Neural cell (in vitro differentiated cells): ENCODE results near the gene CABLES1. TPM values are rescaled to one million over a fixed set of nuclear protein-coding genes. Genes with fewer than 3 reads are reported as not detected.

Experiments used
- H2AFZ ChIP-seq: fragments of 200-600, 300-800 bp; sonication (generic), shearing (Covaris generic); 2 replicates; pipeline ENCODE4 v1.6.0; 2014; ENCODE audit warnings: low read depth, mild to moderate bottlenecking, antibody characterized with exemption, low read length, moderate library complexity
- H3F3A ChIP-seq: fragments of 200-600 bp; shearing (Covaris generic); 2 replicates; pipeline ENCODE4 v1.6.1; 2016; ENCODE audit warnings: mild to moderate bottlenecking, moderate library complexity, mixed read lengths, antibody characterized with exemption, low read length; ENCODE audit not compliant: insufficient read depth, poor library complexity, severe bottlenecking
- H3K27ac ChIP-seq: fragments of 200-600, 300-800 bp; sonication (generic), shearing (Covaris generic); 2 replicates; pipeline ENCODE4 v1.5.1; 2014; ENCODE audit warnings: mild to moderate bottlenecking, low read length, moderate library complexity
- H3K27me3 ChIP-seq: fragments of 300-800, 200-600 bp; sonication (generic), shearing (Covaris generic); 2 replicates; pipeline ENCODE4 v1.6.0; 2014; ENCODE audit warnings: mild to moderate bottlenecking, low read depth, low read length, moderate library complexity; ENCODE audit not compliant: insufficient read depth
- H3K36me3 ChIP-seq: fragments of 300-800, 200-600 bp; sonication (generic), shearing (Covaris generic); 2 replicates; pipeline ENCODE4 v1.5.1; 2014; ENCODE audit warnings: mild to moderate bottlenecking, antibody characterized with exemption, low read length, moderate library complexity; ENCODE audit not compliant: insufficient read depth
- H3K4me2 ChIP-seq: fragments of 300-800, 200-600 bp; sonication (generic), shearing (Covaris generic); 2 replicates; pipeline ENCODE4 v1.6.0; 2014; ENCODE audit warnings: mild to moderate bottlenecking, low read length
- H3K4me3 ChIP-seq: fragments of 300-800, 200-600 bp; sonication (generic), shearing (Covaris generic); 2 replicates; pipeline ENCODE4 v1.5.1; 2014; ENCODE audit warnings: mild to moderate bottlenecking, low read length, moderate library complexity
- H3K79me2 ChIP-seq: fragments of 200-600 bp; shearing (Covaris generic); replicated peaks from 2 replicates; pipeline ENCODE4 v1.6.0; 2014; ENCODE audit warnings: mild to moderate bottlenecking, low read length, moderate library complexity; ENCODE audit not compliant: insufficient read depth
- H3K9ac ChIP-seq: fragments of 300-800, 200-600 bp; sonication (generic), shearing (Covaris generic); 2 replicates; pipeline ENCODE4 v1.6.1; 2016; ENCODE audit warnings: mild to moderate bottlenecking, low read length, mixed read lengths
- H3K9me2 ChIP-seq: fragments of 200-600 bp; shearing (Covaris generic); 2 replicates; pipeline ENCODE4 v1.6.1; 2016; ENCODE audit warnings: mild to moderate bottlenecking, low read length, mixed read lengths; ENCODE audit not compliant: insufficient read depth
- H3K9me3 ChIP-seq: fragments of 200-600, 300-800 bp; sonication (generic), shearing (Covaris generic); 2 replicates; pipeline ENCODE4 v1.6.1; 2016; ENCODE audit warnings: mild to moderate bottlenecking, mixed run types, low read length, moderate library complexity, mixed read lengths
- H4K20me1 ChIP-seq: fragments of 200-600 bp; shearing (Covaris generic); 2 replicates; pipeline ENCODE4 v1.6.1; 2016; ENCODE audit warnings: mild to moderate bottlenecking, mixed run types; ENCODE audit not compliant: insufficient read depth
- CTCF ChIP-seq: fragments of 450-650 bp; IDR thresholded peaks from 2 replicates; pipeline ENCODE4 v1.5.1; 2014; ENCODE audit warnings: antibody characterized with exemption, mild to moderate bottlenecking, moderate library complexity; ENCODE audit not compliant: poor library complexity, severe bottlenecking
- EP300 ChIP-seq: fragments of 450-650 bp; conservative IDR thresholded peaks from 2 replicates; pipeline ENCODE4 v1.6.1; 2014; ENCODE audit warnings: antibody characterized with exemption, mild to moderate bottlenecking, moderate library complexity; ENCODE audit not compliant: poor library complexity, severe bottlenecking
- EZH2 ChIP-seq: fragments of 200-600, 300-800 bp; shearing (Covaris generic), sonication (generic); IDR thresholded peaks from 2 replicates; pipeline ENCODE4 v1.6.1; 2014; ENCODE audit warnings: antibody characterized with exemption, low read length, borderline replicate concordance, mild to moderate bottlenecking; ENCODE audit not compliant: insufficient read depth, poor library complexity, severe bottlenecking
- MXI1 ChIP-seq: fragments of 450-650 bp; conservative IDR thresholded peaks from 2 replicates; pipeline ENCODE4 v1.6.1; 2014; ENCODE audit warnings: antibody characterized with exemption, mild to moderate bottlenecking; ENCODE audit not compliant: poor library complexity, severe bottlenecking
- POLR2AphosphoS5 ChIP-seq: IDR thresholded peaks from 2 replicates; pipeline ENCODE4 v1.6.1; 2012
- RAD21 ChIP-seq: fragments of 450-650 bp; conservative IDR thresholded peaks from 2 replicates; pipeline ENCODE4 v1.6.1; 2014; ENCODE audit warnings: antibody characterized with exemption, mild to moderate bottlenecking, moderate library complexity
- REST ChIP-seq: IDR thresholded peaks from 2 replicates; pipeline ENCODE4 v1.6.1; 2012; ENCODE audit warnings: borderline replicate concordance
- SMC3 ChIP-seq: fragments of 450-650 bp; conservative IDR thresholded peaks from 2 replicates; pipeline ENCODE4 v1.6.1; 2014; ENCODE audit warnings: antibody characterized with exemption, mild to moderate bottlenecking, moderate library complexity; ENCODE audit not compliant: poor library complexity
- TAF1 ChIP-seq: IDR thresholded peaks from 2 replicates; pipeline ENCODE4 v1.6.1; 2012; ENCODE audit warnings: low read depth
- polyA plus RNA-seq: library from polyadenylated mRNA; depleted of rRNA; stranded (reverse); fragments of >200 nt; gene quantifications from 2 replicates; pipeline ENCODE4 v1.2.3, GENCODE V29; 2014

CABLES1 gene
- polyA plus RNA-seq, 1 donor from 2014 or later: 1.4 TPM

GRCh38 chr18:23171581-23172156 is 36.4 kb downstream of the CABLES1 start:
- Histone ChIP-seq H3K79me2 (no peaks in the 10 kb centered on the region), H3K27ac (no peak overlapping the region)

More at GRCh38 chr18:23171581-23172156, 36.4 kb downstream of the CABLES1 start:
- no peaks in the 10 kb centered on the region for H3K9me2 ChIP-seq
- TF ChIP-seq REST (no peak), EP300 (no peak), POLR2AphosphoS5 (no peak), EZH2 (no peak), TAF1 (no peak), CTCF (no peak), SMC3 (no peak), RAD21 (no peak), MXI1 (no peak)
- H4K20me1 ChIP-seq: no peaks in the 10 kb centered on the region
- H3K9me3 ChIP-seq: no peaks in the 10 kb centered on the region
- no peak overlapping the region for H3K9ac ChIP-seq
- H3K4me2 ChIP-seq: no peak overlapping the region
- H3K4me3 ChIP-seq: no peak overlapping the region
- no peaks in the 10 kb centered on the region for H3K36me3 ChIP-seq
- H3F3A ChIP-seq: no peaks in the 10 kb centered on the region
- no peak overlapping the region for H2AFZ ChIP-seq
- no peaks in the 10 kb centered on the region for H3K27me3 ChIP-seq
